B cell (primary cell): ENCODE measurements around the gene SNPH. TPM values are rescaled to one million over a fixed set of nuclear protein-coding genes. Genes with fewer than 3 reads are reported as not detected.

Experiments
- ATAC-seq: fragments of 200-7000 bp; cut with Tn5 transposase; one replicate; pipeline ENCODE4 v1.10.0; 2021; ENCODE audit warnings: low read depth, mild to moderate bottlenecking, moderate number of reproducible peaks, moderate library complexity
- CTCF ChIA-PET: fragments of 350-600 bp; sonication (Branson Sonifier 250); formaldehyde crosslinking; loops from one replicate; lab custom pipeline; 2021; ENCODE audit warnings: antibody characterized with exemption, inconsistent platforms; lab: Charles Lee
- POLR2A ChIA-PET: fragments of 350-600 bp; sonication (Branson Sonifier 250); formaldehyde crosslinking; loops from one replicate; lab custom pipeline; 2021; ENCODE audit warnings: antibody characterized with exemption; lab: Charles Lee
- DNase-seq: peaks from one replicate; pipeline ENCODE4 v3.0.0; 2013
- H2AFZ ChIP-seq: 2 replicates; pipeline ENCODE4 v1.6.1; 2012; ENCODE audit warnings: mild to moderate bottlenecking, low read depth, low read length; ENCODE audit not compliant: insufficient read depth, poor library complexity, severe bottlenecking
- H3K27ac ChIP-seq, 2 donors: 1 replicate in 1 of 2; 2 replicates in 1 of 2; pipeline ENCODE4 v1.5.1; 2012 to 2013; ENCODE audit warnings: low read length in 2 of 2, mild to moderate bottlenecking in 2 of 2, moderate library complexity in 1 of 2
- H3K27me3 ChIP-seq, 4 experiments: fragments of 200-600 bp in 1 of 4; sonication (generic) in 1 of 4; replicated peaks in 1 of 4; 1 replicate in 2 of 4; 2 replicates in 2 of 4; pipeline versions ENCODE4 v1.6.1 to v1.7.0; 2013 to 2016; ENCODE audit warnings: low read length in 3 of 4, mild to moderate bottlenecking in 2 of 4, mixed read lengths in 1 of 4, moderate library complexity in 1 of 4; ENCODE audit not compliant: insufficient read depth in 4 of 4, control insufficient read depth in 3 of 4; ENCODE audit errors: control extremely low read depth in 1 of 4
- H3K36me3 ChIP-seq, 2 experiments: replicated peaks in 1 of 2; 1 replicate in 1 of 2; 2 replicates in 1 of 2; pipeline versions ENCODE4 v1.6.1 to v1.7.1; 2013; ENCODE audit warnings: low read length in 1 of 2; ENCODE audit not compliant: insufficient read depth in 2 of 2, control insufficient read depth in 1 of 2; ENCODE audit errors: control extremely low read depth in 1 of 2, extremely low read depth in 1 of 2
- H3K4me1 ChIP-seq, 2 donors: fragments of 200-600 bp in 1 of 2; sonication (generic) in 1 of 2; 1 replicate in 1 of 2; 2 replicates in 1 of 2; pipeline versions ENCODE4 v1.5.1 to v1.6.1; 2013 to 2017; ENCODE audit warnings: low read length in 2 of 2; ENCODE audit not compliant: control insufficient read depth in 2 of 2, insufficient read depth in 2 of 2
- H3K4me2 ChIP-seq: replicated peaks from 2 replicates; pipeline ENCODE3; 2012; ENCODE audit warnings: mild to moderate bottlenecking, low read depth, low read length; ENCODE audit not compliant: poor library complexity, severe bottlenecking
- H3K4me3 ChIP-seq, 5 experiments: fragments of 200-600 bp in 1 of 5; sonication (generic) in 1 of 5; 1 replicate in 3 of 5; 2 replicates in 2 of 5; pipeline versions ENCODE4 v1.5.1 to v1.7.0; 2011 to 2016; ENCODE audit warnings: low read length in 4 of 5, mild to moderate bottlenecking in 4 of 5, low read depth in 2 of 5, control low read depth in 1 of 5, moderate library complexity in 1 of 5; ENCODE audit not compliant: insufficient read depth in 1 of 5; ENCODE audit errors: control extremely low read depth in 1 of 5, extremely low read depth in 1 of 5
- H3K79me2 ChIP-seq: fragments of 200-600 bp; sonication (generic); one replicate; pipeline ENCODE4 v1.6.0; 2016; ENCODE audit warnings: low read length; ENCODE audit not compliant: control insufficient read depth, insufficient read depth
- H3K9ac ChIP-seq: fragments of 200-600 bp; sonication (generic); 2 replicates; pipeline ENCODE4 v1.6.1; 2017; ENCODE audit warnings: mild to moderate bottlenecking, low read length, moderate library complexity
- H3K9me3 ChIP-seq, 3 donors: one replicate each; pipeline versions ENCODE4 v1.6.1 to v1.7.1; 2013; ENCODE audit warnings: low read length in 2 of 3; ENCODE audit not compliant: control insufficient read depth in 2 of 3, insufficient read depth in 1 of 3; ENCODE audit errors: control extremely low read depth in 1 of 3
- H4K20me1 ChIP-seq: 2 replicates; pipeline ENCODE4 v1.6.0; 2012; ENCODE audit warnings: mild to moderate bottlenecking, low read length; ENCODE audit not compliant: insufficient read depth, control insufficient read depth, poor library complexity, severe bottlenecking
- H3K27ac Mint-ChIP-seq: one replicate; pipeline ENCODE4 v1.8.0; 2021; ENCODE audit warnings: mixed read lengths
- H3K27me3 Mint-ChIP-seq: one replicate; pipeline ENCODE4 v1.8.0; 2021; ENCODE audit warnings: mixed read lengths
- H3K4me1 Mint-ChIP-seq: one replicate; pipeline ENCODE4 v1.8.0; 2021; ENCODE audit warnings: mixed read lengths
- H3K4me3 Mint-ChIP-seq: one replicate; pipeline ENCODE4 v1.8.0; 2021; ENCODE audit warnings: mixed read lengths
- H3K9me3 Mint-ChIP-seq: one replicate; pipeline ENCODE4 v1.8.0; 2022; ENCODE audit warnings: mixed read lengths; ENCODE audit not compliant: insufficient read depth
- CTCF ChIP-seq: fragments of 200-600 bp; IDR thresholded peaks from one replicate; pipeline ENCODE4 v1.8.0; 2022; ENCODE audit warnings: antibody characterized with exemption, mild to moderate bottlenecking
- EZH2 ChIP-seq: IDR thresholded peaks from 2 replicates; pipeline ENCODE4 v1.6.1; 2012; ENCODE audit warnings: borderline replicate concordance, low read depth, mild to moderate bottlenecking, moderate library complexity, low read length; ENCODE audit not compliant: insufficient read depth, poor library complexity, severe bottlenecking
- WGBS: methylation state at CpG from one replicate; pipeline ENCODE4 v1.1.5; 2013; ENCODE audit warnings: missing lambda C conversion rate; ENCODE audit not compliant: insufficient coverage; 5-methylcytosine and 5-hydroxymethylcytosine counted together
- intact Hi-C: fragments of 100-400 bp; cut with micrococcal nuclease; formaldehyde crosslinking; loops from one replicate; pipeline ENCODE4 v1.10.0; 2022
- polyA plus RNA-seq: library from polyadenylated mRNA; depleted of rRNA; stranded (reverse); fragments of >200 nt; gene quantifications from 2 replicates; pipeline ENCODE4 v1.2.3, GENCODE V29; 2012
- total RNA-seq, 2 donors: library from RNA; stranded (reverse); fragments of 120-200 nt in 1 of 2; gene quantifications; 1 replicate in 1 of 2; 2 replicates in 1 of 2; pipeline versions ENCODE4 v1.2.3 to v1.2.4, GENCODE V29; 2013 to 2022

The SNPH gene
- total and polyA plus RNA-seq, 2 donors (not counting 1 experiment from before 2014, with no cell fraction given), result 0.67 to 3.0 TPM

- Mint-ChIP-seq H3K4me3 (no peak overlapping the region), H3K9me3 (no peaks in the 10 kb centered on the region), H3K27ac (no peak overlapping the region), H3K27me3 (no peaks in the 10 kb centered on the region), H3K4me1 (peaks cover 24% of the 10 kb centered on the region)
- Histone ChIP-seq H4K20me1 (peaks cover 4% of the 10 kb centered on the region), H3K4me2 (no peak overlapping the region), H3K36me3 (peaks cover 0 to 2% of the 10 kb centered on the region in 2 experiments), H3K9me3 (no peaks in the 10 kb centered on the region), H2AFZ (no peak overlapping the region), H3K9ac (no peak overlapping the region), H3K27me3 (no peaks in the 10 kb centered on the region), H3K4me3 (no peak overlapping the region), H3K79me2 (peaks cover 31% of the 10 kb centered on the region), H3K4me1 (peaks cover 5 to 13% of the 10 kb centered on the region in 2 donors), H3K27ac (no peak overlapping the region)
- WGBS, result 98% methylated on average over 5 of the region's 5 CpGs
- POLR2A ChIA-PET, result no interaction called here
- intact Hi-C loops, result no loop called here
- ATAC-seq, result no peak
- no peak for TF ChIP-seq CTCF
- no peak for TF ChIP-seq EZH2
- CTCF ChIA-PET, result no interaction called here
- no peak for DNase-seq
Observed at GRCh38 chr20:1338096-1338495, 72.0 kb downstream of the SNPH start.

- Histone ChIP-seq H2AFZ (no peak overlapping the region), H3K27ac (no peak overlapping the region), H3K4me1 (peaks cover 5 to 13% of the 10 kb centered on the region in 2 donors), H3K4me3 (no peak overlapping the region), H3K9ac (no peak overlapping the region), H3K4me2 (no peak overlapping the region), H3K36me3 (peaks cover 0 to 2% of the 10 kb centered on the region in 2 experiments), H4K20me1 (peaks cover 4% of the 10 kb centered on the region), H3K9me3 (no peaks in the 10 kb centered on the region), H3K79me2 (peaks cover 24% of the 10 kb centered on the region), H3K27me3 (no peaks in the 10 kb centered on the region)
- no peaks in the 10 kb centered on the region for H3K9me3 Mint-ChIP-seq
- ATAC-seq (no peak), DNase-seq (no peak)
- TF ChIP-seq EZH2 (no peak), CTCF (no peak)
- peaks cover 24% of the 10 kb centered on the region for H3K4me1 Mint-ChIP-seq
- no peak overlapping the region for H3K4me3 Mint-ChIP-seq
- intact Hi-C loops, result no loop called here
- POLR2A ChIA-PET, result no interaction called here
- WGBS, result 100% methylated on average over 3 of the region's 4 CpGs
- no peak overlapping the region for H3K27ac Mint-ChIP-seq
- CTCF ChIA-PET, result interaction anchor here (1.2 kb wide), 1 partner anchor 100 kb away, joined by 4 read pairs; no protein-coding TSS in a partner anchor
- H3K27me3 Mint-ChIP-seq, result no peaks in the 10 kb centered on the region
Observed at GRCh38 chr20:1338801-1339200, 72.7 kb downstream of the SNPH start.
